HG02981 (cell line): ENCODE measurements around the gene PIGT.

Experiments
- ATAC-seq: cut with Tn5 transposase; IDR thresholded peaks from one replicate; pipeline ENCODE4 v1.9.1; 2021; ENCODE audit warnings: mild to moderate bottlenecking, moderate library complexity; ENCODE audit not compliant: unreplicated experiment

Gene PIGT

DNA sequence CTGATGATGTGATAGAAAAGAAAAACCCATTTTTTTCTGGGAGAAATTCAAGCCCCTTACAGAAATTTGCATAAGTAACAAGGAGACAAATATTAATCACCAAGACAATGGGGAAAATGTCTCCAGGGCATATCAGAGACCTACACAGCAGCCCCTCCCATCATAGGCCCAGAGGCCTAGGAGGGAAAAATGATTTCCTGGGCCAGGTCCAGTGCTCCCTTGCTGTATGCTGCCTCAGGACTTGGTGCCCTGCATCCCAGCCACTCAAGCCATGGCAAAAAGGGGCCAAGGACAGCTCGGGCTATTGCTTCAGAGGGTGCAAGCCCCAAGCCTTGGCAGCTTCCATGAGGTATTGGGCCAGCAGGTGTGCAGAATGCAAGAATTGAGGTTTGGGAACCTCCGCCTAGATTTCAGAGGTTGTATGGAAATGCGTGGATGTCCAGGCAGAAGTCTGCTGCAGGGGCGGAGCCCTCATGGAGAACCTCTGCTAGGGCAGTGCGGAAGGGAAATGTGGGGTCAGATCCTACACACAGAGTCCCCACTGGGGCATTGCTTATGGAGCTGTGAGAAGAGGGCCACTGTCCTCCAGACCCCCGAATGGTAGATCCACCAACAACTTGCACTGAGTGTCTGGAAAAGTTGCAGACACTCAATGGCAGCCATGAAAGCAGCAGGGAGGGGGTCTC is 15.5 kb upstream of the PIGT start:
- no peak for ATAC-seq

DNA sequence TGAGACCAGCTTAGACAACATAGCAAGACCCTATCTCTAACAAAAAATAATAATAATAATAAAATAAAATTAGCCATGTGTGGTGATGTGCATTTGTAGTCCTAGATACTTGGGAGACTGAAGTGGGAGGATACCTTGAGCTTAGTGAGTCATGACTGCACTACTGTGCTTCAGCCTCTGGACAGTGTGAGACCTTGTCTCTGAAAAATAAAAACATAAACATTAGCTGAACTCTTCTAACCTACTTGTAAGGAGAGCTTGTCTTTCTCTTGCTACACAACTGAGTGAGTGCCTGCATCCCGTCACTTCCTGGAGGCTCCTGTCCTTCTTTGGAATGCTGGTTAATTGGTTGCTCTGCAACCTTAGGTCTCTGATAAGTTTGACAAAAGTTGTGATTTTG is 13.0 kb upstream of the PIGT start:
- ATAC-seq, result no peak

DNA sequence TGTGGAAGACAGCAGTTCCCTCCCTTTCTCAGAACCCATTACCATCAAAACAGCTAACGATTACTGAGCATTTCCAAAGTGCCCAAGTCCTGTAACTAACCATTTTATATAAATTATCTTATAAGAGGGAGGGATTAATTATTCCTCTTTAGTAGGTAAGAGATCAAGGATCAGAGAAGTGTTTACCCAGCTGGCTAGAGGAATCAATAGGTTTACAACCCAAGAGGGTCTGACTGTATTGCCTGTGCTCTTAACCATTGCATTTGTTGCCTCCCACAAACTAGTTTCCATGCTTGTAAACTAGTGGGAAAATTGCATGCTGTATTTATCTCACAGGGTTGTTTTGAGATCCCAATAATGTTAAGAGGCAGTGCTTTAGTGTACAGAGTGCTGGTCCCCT is 11.5 kb upstream of the PIGT start:
- ATAC-seq, result no peak

DNA sequence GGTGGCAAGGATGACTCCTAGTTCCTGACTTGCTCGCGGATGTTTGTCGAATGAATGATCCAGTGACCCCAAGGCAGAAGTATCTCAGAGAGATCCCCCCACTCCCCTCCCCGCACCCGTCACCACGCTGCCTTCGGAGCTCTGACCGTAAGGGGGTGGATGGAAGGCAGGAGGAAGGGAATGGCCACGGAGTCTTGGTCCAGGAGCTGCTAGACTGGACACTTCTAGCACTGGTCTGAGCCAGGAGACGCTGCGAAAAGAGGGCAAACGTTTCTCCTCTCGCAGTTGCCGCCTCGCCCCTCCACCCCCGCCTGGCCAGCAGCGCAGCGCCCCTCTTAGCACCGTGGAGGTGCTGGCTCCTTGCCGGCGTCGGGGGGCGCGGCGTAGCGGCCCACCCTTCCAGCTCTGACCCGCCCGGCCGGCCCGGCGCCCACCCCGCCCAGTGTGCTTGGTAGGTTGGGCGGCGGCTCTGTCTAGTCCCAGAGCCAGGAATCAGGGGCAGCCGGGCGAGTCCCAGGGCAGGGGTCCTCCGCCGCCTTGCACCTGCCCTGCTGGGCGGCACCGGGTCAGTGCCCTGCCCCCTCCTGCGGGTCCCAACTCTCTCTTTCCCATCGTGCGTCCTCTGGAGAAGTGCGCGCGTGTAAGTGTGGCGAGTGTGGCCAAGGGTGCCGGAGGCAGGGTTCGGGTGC is 10.2 kb upstream of the PIGT start:
- no peak for ATAC-seq

DNA sequence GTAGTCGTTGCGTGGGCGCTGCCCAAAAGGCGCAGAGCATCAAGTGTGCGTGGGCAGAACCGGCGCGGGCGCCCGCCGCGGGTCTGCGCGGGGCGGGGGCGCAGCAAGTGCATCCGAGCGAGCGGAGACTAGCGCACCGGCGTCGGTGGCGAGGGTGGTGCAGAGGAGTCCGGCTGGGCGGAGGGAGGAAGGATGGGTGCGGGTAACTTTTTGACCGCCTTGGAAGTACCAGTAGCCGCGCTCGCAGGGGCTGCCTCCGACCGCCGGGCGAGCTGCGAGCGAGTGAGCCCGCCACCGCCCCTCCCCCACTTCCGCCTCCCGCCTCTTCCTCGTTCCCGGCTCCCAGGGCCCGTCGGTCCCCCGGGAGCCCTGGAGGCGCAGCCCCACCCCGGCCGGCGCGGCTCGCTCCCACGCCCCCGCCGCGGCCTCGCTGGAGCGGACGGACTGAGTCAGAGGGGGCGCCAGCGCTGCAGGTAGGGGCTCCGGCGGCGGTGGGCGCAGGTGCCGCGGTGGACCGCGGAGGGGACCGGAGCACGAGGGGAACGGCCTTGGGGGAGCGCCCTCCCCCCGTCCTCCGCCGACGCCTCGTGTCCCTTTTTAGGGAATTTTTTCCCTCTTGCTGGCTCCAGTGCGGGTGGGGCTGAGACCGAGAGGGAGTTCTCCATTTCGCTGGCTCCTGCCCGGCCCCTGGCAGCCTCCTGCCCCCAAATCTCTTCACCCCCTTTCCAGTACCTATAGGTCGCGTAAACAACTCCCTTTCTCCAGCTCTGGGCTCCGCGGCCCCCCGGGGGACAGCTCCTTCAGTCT is 9.5 kb upstream of the PIGT start:
- ATAC-seq, result no peak

- ATAC-seq, result no peak
Measured at GRCh38 chr20:45407067-45407745, 8.7 kb upstream of the PIGT start.

GRCh38 chr20:45407783-45408645 is 7.9 kb upstream of the PIGT start, which contains the start of gene DBNDD2:
TSS of gene DBNDD2 (plus strand) at chr20:45408289. CDS start at chr20:45408468, 179 bp downstream.
- ATAC-seq, result no peak

DNA sequence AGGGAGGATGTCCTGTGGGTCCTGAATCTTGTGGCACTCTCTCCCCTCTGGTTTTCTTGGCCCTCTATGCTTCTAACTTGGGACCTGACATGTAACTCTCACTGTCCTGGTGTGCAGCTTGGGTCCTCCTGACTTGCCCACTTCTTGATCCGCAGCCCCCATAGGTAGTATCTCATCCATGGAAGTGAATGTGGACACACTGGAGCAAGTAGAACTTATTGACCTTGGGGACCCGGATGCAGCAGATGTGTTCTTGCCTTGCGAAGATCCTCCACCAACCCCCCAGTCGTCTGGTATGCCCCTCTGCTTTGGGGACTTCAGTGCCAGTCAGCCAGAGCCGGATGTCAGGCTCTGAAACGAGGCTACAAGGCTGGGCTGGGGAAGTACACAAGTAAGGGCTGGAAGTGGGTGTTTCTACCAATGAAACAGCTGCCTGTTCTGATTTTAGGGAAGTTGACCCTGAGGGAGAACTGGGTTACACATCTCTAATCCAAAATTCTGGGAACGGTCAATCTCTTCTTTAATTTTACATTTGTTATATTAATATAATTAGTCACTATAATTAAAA is 7.2 kb upstream of the PIGT start:
- no peak for ATAC-seq

DNA sequence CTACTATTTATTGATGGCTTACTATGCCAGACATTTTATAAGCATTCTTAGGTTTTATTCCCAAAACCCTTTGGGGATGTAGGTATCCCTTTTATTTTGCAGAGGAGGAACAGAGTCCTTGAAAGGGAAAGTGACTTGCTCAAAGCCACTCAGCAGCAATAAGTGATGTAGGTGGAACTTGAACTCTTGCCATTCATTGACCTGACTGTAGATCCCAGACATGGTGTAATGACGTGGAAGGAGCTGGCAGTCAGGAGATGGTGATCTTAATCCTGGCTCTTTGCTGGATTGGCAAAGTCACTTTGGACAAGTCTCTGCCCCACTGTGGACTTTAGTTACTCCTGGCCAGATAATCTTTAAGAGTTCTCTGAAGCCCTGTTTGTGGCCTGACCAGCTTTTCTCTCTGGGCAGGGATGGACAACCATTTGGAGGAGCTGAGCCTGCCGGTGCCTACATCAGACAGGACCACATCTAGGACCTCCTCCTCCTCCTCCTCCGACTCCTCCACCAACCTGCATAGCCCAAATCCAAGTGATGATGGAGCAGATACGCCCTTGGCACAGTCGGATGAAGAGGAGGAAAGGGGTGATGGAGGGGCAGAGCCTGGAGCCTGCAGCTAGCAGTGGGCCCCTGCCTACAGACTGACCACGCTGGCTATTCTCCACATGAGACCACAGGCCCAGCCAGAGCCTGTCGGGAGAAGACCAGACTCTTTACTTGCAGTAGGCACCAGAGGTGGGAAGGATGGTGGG is 6.2 kb upstream of the PIGT start:
- ATAC-seq, result no peak

DNA sequence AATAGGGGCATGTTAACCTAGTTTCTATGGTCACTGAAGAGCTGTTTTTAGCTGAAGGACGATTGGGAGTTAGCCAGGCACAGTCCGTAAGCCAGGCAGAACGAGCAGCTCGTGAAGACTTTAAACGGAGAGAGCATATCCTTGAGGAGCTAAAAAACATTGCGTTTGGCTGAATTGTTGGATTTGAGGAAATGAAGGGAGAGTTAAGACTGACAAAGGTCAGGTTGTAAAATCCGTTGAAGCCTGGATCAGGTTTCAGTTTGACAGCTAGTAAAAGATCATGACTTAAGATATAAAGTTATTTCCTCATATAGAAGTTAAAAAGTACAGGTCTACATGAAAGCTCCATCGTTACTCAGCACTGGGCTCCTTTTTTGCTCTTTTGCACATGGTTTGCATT is 5.1 kb upstream of the PIGT start:
- no peak for ATAC-seq

DNA sequence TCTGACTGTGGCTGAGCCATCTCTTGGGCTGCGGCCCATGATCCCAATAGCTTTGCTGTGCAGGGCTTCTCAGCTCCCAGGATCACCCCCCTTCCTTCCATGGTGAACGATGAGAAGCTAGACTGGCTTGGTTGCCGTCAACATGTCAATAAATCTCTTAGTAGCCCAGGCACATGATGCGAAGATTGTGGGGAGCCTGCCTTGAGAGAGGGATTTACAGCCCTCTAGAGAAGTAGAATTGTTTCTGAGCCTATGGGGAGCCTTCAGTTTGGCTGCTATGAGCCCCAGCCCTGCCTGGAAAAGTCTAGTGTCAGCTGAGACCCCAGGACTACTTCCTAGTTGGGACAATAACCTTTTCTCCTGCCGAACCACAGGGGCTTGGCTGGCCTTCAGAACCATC is 3.3 kb upstream of the PIGT start:
- no peak for ATAC-seq

DNA sequence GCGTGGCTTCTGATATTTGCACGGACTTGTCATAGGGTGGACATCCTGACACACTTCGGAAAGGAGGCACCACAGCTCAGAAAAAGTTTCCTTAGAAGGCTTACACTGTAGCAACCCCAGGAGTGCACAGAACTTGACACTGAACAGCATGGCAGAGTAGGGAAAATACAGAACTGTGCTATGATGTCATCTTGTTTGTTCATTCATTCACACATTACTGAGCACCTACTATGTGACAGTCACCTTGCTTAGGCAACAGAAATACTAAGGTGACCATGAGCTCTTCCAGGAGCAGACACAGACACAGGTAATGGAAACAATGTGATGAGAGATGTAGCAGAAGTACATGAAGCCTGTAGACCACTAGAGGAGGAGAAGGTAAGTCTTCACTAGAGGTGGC is 2.5 kb upstream of the PIGT start:
- no peak for ATAC-seq

- no peak for ATAC-seq
Measured at GRCh38 chr20:45416917-45417316, 976 bp downstream of the PIGT start.

DNA sequence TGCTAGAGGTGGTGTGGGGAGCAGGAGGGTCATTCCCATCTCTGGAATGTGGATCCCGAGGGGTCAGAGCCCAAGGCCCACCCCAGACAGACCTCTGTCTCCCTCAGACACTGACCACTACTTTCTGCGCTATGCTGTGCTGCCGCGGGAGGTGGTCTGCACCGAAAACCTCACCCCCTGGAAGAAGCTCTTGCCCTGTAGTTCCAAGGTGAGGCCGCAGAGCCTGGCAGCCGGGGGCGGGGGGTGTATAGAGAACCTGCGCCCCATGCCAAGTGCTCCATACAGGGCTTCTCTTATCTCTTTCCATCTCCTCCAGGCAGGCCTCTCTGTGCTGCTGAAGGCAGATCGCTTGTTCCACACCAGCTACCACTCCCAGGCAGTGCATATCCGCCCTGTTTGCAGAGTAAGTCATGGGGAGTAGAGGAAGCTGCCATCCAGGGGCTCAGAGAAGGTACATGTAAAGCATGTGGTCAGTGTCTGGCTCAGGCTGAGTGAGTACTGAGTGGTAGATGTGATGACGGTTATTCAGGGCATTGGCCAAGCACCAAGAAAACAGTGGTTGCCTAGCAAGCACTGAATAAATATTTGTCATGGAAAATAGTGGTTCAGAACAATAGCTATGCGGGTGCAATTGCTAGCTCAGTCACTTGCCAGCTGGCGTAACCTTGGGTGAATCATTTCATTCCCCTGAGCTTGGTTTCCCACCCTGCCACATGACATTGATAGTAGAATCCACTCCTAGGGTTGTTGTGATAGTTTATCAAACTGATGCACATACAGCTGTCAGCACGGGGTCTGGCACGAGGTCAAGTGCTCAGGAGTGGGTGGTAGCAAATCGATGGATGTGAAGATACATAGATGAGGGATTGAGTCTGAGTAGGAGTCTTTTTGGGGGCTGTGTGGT is 3.5 kb downstream of the PIGT start:
- ATAC-seq, result peak; percentile 75

- no peak for ATAC-seq
Measured at GRCh38 chr20:45420125-45420524, 4.2 kb downstream of the PIGT start.

DNA sequence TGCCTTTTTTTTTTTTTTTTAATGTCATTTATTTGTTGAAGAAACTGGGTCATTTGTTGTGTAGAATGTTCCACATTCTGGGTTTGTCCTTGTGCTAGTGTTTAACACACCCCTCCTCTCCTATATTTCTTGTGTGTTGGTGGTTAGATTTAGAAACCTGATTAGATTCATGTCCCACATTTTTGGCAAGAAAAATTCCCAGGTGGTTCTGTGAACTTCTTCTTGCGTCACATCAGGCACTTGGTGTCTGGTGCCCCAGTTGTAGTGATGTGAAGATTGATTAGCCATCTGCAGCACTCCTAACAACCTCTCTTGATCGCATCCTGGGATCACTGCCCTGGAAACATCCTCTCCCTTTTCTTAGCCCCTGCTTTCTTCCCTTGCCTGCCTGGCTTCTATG is 7.8 kb downstream of the PIGT start:
- ATAC-seq, result no peak

- no peak for ATAC-seq
Measured at GRCh38 chr20:45425561-45425960, 9.6 kb downstream of the PIGT start.

GRCh38 chr20:45426320-45427016 is 10.5 kb downstream of the PIGT start:
- no peak for ATAC-seq
